Stimulated activated CD4-positive, alpha-beta T cell treated with anti-CD3 and anti-CD28 coated beads, Interleukin-15, amount 100 ng/mL, for 48 hours (primary cell): ENCODE data around the gene PHF10.
"Not testable (repeated sequence)": the region's sequence is repeated elsewhere in the genome, so short reads cannot be mapped to it uniquely, and the experiment has no call there.

Source experiments
- DNase-seq, 2 donors: peaks; one replicate each; pipeline ENCODE4 v3.0.0-alpha.2; 2020; ENCODE audit warnings: low read depth in 2 of 2

The PHF10 gene

DNA sequence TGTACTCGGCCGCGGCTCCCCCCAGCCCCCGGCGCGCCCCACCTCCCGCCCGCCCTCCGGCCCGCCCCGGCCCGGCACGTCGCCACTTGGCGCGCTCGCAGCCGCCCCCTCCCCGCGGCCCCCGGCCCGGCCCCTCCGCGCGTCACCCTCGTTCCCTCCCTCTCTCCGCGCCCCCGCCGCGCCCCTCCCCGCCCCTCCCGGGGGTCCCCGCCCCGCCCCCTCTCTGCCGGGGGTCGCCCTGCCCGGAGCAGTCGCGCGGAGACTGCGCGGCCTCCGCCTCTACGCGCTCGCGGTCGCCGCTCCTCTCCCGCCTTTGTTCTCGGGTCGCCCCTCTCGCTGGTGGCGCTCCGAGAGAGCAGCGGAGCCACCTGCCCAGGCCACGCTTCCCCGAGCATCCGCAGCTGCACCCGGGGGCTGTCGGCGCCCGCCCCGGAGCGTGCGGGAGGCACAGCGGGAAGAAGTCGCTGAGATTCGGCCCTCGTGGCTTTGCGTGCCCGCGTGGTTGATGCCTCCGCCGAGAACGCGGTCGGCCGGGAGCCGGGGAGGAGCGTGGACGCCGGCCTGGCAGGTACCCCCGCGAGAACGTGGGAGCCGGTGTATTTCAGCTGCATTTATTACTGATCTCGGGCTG lies at the start of gene PHF10:
PHF10 (minus strand) TSS at position 7 of the 631 bp plus-strand sequence. CDS start 569 bp downstream, outside the sequence.
- DNase-seq = peak in 1 of 2 donors; percentile 51

DNA sequence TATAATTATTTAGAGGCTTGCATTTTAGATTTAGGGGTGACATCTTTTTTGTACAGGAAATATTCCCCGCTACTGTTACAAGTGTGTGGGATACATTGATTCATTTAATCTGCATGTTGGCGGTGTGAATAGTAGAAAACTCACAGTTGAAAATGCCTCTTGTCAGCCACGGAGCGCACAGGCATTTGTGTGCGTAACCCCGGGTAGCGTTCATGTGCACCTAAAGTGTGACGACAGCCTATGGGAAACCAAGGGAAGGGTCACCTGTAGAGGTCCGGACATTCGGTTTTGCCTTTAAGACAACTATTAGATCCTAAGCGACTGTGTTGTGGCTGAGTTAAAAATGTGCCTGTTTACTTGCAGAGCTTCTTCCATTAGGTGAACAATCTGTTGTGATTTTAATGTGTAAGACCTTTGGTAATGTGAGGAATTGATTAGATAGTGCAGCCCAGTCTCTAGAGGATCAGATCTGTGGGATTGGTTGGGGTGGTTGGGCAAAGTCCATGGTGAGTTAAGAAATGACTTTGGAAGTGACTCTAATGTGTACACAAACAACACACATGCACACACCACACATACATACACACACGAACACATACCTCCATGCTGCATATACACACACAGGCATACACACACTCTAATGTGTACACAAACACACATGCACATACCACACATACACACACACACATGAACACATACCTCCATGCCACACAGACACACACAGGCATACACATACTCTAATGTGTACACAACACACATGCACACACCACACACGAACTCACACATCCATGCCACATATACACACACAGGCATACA lies 42.8 kb upstream of the PHF10 start:
- DNase-seq = no peak

DNA sequence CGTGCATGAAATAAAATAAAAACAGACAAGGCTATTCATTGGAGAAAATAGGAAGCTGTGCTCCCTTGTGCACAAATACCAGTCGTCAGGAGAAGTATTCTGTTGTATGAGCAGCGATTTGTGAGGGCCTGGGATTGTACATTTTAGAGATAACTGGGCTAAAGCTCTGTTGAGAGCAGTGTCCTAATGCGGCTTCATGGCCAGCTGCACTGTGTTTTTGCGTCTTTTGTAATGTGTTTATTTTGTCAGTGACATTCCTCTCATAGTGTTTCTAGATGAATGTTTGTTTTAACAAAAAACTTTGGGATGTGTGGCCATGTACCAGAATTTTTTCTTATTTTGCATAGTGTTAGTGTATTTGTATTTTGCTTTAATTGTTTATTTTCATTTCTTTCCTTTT lies 41.9 kb upstream of the PHF10 start:
- no peak for DNase-seq

DNA sequence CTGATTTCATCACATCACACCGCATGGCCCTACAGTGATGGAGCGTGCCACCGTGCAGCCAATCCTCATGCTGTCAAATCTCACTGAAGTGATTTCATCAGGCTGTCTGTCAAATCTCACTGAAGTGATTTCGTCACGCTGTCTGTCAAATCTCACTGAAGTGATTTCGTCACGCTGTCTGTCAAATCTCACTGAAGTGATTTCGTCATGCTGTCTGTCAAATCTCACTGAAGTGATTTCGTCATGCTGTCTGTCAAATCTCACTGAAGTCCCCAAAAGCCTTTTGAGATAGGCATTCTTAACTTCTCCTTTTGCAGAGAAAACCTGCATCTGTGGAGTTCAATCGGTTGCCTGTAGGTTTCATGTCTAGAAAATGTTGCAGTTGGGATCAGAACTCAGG lies 41.5 kb upstream of the PHF10 start:
- DNase-seq = not testable (repeated sequence)

DNA sequence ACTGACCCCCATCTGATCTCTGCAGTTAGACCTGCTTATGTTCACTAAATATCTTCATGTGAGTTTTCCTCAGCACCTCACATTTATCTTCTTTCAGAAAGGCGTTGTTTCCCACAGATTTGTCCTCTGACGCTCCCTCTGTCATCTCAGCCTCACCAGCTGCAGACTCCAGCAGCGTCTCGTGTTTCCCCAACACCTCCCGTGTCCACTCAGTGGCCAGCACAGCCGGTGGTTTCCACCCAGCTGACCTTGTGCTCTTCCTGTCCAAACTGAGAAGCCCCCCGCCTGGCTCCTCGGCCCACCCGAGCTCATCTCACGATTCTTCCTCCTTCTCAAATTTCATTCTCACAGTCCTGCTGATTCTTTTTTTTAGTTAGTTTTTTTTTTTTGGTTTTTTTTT lies 39.6 kb upstream of the PHF10 start:
- no peak for DNase-seq

DNA sequence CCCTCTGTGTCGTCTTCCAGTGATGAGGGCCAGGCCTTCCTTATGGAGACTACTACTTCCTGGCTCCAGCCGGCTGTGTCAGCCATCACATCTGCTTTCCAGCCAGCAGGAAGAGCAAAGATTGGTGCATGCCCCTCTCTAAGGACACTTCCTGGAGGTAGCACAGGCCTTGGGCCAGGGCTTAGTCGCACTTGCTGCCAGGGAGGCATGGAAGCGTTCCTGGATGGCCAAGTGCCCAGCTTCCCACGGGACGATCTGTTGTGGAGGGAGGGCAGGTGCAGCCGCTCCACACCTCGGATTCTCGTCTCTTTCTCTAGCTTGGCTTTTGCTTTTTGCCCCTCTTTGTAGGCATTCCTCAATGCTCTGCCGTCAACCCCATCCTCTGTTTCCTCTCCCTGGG lies 39.0 kb upstream of the PHF10 start:
- no peak for DNase-seq

DNA sequence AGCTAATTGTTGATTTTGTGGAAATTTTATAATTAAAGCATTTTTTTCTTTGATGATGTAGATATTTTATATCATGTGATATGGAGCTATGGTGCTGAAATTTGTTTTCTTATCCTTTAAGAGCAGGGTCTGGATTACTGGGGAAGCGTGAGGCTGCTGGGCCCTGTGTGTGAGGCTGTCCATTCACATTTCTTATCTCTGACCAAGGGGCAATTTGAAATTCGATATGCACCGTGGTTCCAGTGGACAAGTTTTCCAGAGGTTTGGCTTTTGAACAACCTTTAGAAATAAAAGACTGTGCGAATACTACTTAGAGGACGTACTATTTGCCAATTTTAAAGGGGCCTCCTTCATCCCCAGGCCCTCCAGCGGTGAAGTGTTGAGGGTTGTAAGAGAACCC lies 30.9 kb upstream of the PHF10 start:
- no peak for DNase-seq

DNA sequence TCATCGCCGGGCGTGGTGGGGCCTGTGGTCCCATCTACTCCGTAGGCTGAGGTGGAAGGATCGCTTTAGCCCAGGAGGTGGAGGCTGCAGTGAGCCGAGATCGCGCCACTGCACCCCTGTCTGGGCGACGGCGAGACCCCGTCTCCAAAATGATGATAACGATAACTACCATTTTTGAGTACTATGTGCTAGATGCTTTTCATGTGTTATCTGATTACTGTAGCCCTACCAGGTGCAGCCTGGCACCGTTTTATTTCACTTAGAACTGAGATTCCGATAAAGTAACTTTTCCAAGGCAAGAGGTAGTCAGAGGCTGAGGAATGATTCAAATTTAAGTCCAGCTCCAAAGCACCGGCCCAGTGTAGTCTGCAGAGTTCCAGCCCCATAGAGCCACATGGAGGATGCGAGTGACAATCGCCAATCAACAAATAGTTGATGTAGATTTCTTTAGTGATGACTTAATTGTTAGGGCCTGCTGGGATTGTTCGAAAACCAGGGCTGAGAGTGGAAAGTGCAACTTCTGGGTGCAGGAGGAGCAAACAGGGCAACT lies 27.8 kb upstream of the PHF10 start:
- DNase-seq = no peak

DNA sequence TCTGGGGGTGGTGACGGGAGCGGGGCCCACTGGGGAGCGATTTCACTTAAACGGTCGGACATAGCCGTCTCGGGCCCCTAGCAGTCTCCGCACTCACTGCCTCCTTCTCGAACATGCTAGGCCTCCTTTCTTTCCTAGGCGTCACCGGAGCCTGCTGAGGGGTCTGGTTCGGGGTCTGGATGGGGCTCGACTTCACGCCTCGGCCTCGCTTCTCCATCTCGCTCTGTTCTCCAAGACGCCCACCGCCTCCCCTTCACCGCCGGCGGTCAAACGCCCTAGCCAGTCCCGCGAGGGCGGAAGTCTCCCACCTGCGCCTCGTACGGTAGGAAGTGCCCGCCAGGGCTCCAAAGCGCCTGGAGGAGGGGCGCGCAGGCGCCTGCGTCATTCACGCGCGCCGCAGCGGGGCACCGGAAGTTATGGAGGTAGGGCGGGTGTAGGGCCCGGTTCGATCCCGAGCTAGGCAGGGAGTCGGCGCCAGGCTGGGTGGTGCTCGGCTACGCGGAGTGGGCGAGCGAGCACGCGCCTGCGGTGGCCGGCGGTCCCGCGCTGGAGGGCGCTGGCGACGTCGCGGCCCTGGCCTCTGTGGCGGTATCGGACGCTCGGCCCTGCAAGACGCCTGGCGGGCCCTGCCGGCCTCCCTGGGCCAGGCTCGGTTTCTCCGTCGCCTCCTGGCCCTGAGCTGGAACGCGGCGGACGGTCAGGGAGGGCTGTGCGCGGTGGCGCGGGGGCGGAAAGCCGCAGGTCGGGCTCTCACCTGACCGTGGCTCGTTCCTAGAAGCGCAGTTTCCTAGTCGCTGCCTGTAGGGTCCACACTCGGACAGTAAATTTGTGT lies 27.2 kb upstream of the PHF10 start, which contains the start of the genes DYNLT2 and ERMARD:
DYNLT2 (minus strand) TSS at position 331 of the 832 bp plus-strand sequence; CDS start at position 217, 114 bp downstream.
ERMARD (plus strand) TSS at position 381 of the 832 bp plus-strand sequence; CDS start at position 417, 36 bp downstream.
- peak; percentile 89 to 91 for DNase-seq

DNA sequence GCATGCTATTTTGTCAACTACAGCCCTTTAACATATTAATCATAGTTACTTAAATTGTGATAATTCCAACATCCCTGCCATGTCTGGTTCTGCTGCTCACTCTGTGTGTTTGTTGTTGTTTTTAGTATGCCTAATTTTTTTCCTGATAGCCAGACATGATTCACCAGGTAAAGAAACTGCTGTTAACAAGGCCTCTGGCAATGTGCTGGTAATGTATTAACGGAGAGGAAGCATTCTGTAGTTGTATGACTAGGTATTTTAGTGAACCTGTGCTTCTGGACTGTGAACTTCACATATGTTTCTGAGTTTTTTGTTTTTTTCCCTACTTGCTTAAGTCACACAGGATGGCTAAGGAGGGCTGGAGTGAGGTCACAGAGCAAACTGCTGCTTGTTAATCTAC lies 22.3 kb upstream of the PHF10 start:
- DNase-seq = no peak

DNA sequence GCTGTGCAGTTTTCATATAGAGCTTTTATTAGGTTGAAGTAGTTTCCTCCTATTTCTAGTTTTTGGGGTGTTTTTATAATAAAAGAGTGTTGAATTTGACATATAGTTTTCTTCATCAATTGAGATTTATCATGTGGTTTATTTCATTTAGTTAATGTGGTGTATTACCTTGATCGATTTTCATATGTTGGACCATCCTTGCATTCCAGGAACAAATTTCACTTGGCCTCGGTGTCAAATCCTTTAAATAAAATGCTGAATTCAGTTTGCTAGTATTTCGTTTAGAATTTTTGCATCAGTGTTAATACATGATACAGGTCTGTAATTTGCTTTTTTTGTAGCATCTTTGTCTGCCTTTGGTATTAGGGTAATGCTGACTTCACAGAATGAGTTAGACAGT lies 21.1 kb upstream of the PHF10 start:
- DNase-seq = no peak

DNA sequence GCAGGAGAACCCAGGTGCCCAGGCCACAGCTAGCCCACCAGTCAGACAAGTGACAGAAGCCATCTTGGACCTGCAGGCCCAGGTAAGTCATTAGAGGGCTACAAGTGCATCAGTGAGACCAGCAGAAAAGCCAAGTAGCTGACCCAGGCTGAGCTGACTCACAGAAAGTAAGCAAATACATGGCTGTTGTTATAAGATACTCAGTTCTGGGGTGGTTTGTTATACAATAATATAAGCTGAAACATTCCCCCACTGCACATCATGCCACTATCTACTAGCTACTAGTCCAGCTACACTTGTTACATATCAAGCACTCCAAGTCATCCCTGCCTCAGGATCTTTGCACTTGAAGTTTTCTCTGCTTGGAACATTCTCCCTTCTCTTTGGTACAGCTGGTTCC lies 17.0 kb upstream of the PHF10 start:
- DNase-seq = no peak

DNA sequence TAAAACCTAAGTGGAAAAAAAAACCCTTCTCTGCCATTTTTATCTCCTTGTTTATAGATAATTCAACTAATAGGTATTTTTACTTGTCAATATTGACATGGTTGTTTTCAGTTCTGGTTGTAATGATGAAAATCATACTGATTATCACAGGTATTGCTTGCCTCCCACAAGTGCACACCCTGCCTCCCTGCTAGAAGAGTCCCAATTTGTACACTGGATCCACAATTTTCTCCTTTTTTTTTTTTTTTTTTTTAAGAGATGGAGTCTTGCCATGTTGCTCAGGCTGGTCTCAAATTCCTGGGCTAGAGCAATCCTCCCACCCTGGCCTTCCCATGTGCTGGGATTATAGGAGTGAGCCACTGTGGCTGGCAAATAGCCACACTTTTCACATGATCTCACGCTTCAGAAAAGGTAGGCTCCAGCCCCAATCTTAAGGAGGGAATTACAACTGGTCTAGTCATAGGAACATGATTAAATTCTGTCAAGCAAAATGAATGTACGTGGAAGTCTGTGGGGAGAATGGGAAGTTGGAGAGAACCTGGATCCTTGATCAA lies 14.8 kb upstream of the PHF10 start:
- DNase-seq = no peak

DNA sequence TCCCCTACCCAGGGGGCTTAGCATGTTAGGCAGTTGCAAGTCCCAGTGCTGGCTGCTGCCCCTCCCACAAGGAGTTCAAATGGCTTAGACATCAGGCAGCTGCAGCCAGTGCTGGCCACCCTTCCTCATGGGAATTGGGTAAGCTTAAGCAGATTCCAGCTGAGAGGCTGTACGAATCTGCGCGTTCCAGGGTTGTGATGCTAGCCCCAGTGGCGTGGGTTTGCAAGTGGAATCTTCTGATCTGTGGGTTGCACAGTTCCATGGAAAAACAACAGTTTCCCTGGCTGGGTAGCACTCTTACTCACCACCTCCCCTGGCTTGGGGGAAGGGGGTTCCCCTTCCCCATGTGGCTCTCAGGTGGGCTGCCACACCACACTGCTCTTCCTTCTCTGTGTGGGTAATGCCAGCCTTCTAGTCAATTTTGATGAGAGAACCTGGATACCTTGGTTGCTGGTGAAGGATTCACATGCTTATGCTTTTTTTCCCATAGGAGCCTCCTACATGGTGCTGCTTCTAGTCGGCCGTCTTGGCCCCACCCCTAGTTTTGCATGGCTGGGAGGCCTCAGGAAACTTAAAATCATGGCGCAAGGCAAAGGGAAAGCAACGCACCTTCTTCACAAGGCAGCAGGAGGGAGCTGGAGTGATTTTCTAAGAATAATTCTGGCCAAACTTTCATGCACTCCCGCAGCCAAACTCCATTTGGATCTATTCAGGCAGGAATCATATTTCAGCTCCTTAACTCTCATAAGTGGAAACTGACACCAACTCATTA lies 14.1 kb upstream of the PHF10 start:
- no peak for DNase-seq

DNA sequence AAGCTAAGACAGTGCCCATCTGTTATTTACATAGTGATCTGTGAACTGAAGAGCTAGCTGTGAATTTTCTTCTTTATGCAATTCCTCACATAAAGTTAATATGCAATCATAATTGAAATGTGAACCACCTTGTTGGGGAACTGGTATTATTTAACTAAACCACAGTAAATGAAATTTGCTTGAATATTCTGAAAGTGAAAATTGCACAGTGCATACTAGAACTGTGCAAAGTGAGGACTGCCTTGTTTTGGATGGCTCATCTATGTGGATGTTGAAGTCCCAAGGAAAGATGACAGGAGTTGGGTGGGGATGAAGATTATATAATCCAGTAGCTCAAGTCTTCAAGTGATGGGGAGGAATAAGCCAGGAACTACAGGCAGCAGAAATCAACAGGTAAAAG lies 5.7 kb upstream of the PHF10 start:
- DNase-seq = no peak

DNA sequence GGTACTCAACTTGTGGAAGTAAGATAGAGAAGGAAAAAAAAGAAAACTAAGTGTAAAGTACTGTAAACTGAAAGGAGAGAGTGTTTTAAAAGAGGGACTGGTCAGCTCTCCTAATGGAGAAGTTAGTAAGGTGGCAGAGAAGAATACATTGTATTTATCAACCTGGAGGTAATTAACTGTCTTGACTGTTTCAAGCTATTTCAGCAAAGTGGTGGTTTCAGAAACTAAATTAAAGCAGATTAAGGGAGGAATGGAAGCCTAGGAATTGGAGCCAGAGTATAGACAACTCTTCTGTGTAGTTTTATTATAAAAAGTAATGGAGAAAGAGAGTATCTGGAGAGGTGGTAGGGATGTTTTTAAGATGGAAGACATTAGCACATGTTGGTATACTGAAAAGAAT lies 2.7 kb upstream of the PHF10 start:
- DNase-seq = no peak

DNA sequence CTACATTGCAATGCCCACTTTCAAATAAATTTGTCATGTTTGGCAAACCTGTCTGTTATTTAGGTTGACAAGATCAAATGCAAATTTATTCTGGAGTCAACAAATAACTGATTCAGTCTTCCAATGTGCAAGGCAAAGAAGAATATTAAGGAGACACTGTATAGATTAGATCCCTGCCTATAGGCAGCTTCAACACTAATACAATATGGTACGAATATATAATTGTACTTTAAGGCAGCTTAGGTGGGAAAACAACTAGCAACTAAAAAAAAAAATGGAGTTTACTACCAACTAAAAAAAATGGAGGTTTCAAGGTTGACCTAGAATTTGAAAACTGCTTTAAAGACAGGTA lies 1.7 kb upstream of the PHF10 start:
- no peak for DNase-seq

DNA sequence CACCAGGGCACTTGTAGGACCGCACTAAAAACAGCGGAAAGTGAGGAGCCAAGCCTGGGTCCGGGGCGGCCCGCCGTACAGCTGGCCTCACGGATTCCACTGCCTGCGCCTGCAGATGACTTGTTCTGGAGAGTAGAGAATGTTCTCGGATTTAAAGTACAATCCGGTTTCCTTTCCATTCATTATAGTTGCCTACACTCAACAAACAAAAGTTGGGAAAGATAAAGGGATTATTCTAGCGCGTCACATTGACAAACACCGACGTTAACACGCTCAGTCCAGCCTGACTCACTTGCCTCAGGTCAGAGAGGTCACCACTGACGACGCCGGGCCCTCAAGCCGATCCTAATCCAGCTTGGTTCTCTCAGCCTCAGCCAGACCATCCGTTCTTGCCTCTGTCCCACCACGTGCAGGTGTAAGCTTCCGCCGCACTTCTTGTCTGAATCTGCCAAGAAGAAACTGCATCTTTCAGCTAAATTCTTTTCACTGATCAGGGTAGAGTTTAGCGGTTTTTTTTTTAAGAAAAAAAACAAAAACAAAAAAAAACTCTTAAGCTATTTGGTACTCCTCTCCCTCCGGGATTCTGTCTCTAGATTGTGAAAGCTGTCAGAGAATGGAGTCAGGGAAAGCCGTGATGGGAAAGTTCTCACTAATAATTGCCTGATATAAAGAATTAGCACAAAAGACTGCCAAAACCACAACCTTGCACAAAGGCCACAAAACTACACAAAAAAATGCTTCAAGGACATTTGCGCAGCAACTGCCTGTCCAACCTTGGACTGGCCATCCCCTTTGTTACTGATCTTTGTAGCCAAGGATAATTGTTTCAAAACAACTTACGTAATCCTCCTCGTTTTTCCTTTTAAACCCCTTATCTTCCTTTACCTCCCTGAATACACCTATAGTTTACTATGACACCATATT lies 1.1 kb upstream of the PHF10 start:
- DNase-seq = peak in 1 of 2 donors; percentile 23

DNA sequence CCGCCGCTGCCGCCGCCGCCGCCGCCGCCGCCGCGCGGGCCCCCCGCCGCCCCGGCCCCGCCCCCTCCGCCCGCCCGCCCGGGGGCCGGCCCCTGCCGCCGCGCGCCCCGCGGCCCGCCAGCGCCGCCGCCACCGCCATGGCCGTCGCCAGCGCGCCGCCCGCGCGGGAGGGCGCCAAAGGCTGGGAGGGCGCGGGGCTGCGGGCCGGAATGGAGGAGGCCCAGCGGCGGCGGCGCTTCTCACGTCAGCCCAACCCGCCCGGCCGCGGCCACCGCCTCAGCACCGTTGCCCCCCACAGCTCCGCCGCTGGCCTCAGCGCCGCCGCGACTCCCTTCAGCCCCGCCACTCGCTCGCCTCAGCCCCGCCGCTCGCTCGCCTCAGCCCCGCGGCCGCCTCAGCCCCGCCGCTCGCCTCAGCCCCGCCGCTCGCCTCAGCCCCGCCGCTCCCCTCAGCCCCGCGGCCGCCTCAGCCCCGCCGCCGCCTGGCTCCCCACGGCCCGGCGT lies 258 bp downstream of the PHF10 start:
- DNase-seq = peak in 1 of 2 donors; percentile 19
